ENCODE results near the gene ABCC5.

DNA sequence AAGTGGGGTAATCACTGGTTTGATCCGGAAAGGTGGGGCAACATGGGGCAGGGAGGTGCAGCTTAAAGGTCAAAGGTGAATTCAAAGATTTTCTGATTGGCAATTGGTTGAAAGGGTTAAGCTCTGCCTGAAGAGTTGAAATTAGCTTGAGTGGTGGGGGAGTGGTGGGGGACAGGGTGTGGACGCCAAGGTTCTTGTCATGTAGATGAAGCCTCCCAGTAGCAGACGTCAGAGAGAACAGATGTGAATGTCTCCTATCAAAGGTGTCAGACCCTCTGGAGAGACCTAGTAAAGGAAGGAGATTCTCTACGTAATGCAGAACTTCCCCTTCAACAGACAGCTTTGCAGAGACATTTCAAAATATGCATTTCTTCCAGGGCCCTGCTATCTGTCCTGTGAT lies 62.8 kb downstream of the ABCC5 start:
- TF ChIP-seq CTCF (IDR thresholded peaks at IDR 0.05) (no peak), POLR2A (IDR thresholded peaks at IDR 0.05) (no peak)

Data from vagina (tissue), 2 donors.